ENCODE results near the gene SGTA.
A peak's percentile ranks its signal among the peaks of the same experiment; 100 is the strongest.

SGTA gene

DNA sequence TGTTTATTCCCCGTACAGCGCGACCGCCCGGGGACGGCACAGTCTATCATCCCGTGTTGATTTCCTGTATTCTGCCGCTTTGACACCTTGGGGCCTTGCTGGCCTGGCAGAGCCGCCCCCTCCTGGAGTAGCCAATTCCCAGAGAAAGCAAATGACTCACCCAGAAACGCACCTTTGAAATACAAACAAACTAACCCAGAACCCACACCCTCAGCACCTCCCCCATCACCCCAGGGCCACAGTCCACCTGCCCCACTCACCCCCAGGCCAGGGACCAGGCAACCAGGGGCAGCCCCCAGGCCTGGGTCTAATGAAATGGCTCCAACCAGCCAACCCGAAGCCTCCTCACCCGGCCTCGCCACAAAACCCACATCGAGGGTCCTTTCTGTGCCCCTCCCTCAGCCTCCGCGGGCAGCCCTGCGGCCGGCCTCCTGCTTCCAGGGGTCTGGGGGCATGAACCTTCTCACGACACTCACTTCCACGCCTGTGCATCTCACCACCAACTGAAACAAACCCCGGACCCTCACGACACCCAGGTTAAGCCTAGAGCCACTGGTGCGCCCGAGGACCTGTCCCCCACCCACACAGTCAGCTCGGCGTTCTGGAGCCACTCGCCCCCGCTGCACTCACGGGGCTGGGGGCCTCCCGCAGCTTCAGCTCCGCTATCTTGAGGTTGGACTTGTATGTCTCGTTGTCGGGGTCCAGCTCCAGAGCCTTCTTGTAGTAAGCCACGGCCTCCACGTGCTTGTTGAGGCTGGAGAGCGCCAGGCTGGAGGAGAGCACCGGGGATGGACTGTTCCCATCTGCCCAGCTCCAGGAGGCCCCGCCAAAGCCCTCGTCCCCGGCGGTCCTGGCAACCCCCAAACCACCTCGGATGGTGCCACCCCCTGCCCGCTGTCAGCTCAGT, 20.9 kb downstream of the SGTA start:
- peaks cover 7 to 92% (median 77%) of the 10 kb centered on the region in 11 experiments; a peak in 21 of 22 replicates for H4K20me1 ChIP-seq
- no peak overlapping the region for H3K4me3 ChIP-seq
- peaks cover 84 to 100% (median 98%) of the 10 kb centered on the region in 11 experiments for H3K36me3 ChIP-seq

DNA sequence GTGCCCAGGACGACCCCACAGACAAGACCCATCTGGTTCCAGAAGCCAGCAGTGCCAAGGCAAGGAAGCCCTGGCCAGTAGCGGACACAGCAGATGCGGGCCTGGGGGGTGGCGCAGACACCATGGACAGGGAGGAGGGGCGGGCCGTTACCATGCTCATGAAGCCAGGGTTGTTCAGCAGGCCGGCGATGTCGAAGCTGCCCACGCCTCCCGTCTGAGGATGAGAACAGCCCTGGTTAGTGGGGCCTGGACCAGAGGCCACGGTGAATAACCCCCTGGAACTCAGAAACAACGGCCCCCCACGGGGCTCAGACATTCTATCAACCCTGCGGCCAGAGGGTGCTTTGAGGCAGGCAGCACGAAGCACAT, 21.8 kb downstream of the SGTA start:
- H4K20me1 ChIP-seq: peaks cover 7 to 92% (median 81%) of the 10 kb centered on the region in 11 experiments; a peak in 21 of 22 replicates
- TF ChIP-seq Cebpa-rat (IDR thresholded peaks at IDR 0.05): no peak
- H3K36me3 ChIP-seq: peaks cover 84 to 100% (median 98%) of the 10 kb centered on the region in 11 experiments

More for the DNA sequence above, 20.9 kb downstream of the SGTA start:
- no peaks in the 10 kb centered on the region for H3K9me3 ChIP-seq (replicated peaks in 1 of 11)
- peaks cover 13 to 38% (median 33%) of the 10 kb centered on the region in 10 experiments for H3K4me1 ChIP-seq
- no peak overlapping the region for H3K4me2 ChIP-seq
- 0 out of 22 replicates have a peak overlapping the region, but pooled peaks of 1 of the 11 experiments have one; percentile 15 for H3K27ac ChIP-seq
- H3K27me3 ChIP-seq: no peaks in the 10 kb centered on the region
- no peak for TF ChIP-seq Cebpa-rat (IDR thresholded peaks at IDR 0.05)
- H3K9ac ChIP-seq: 0 out of 22 replicates have a peak overlapping the region, but pooled peaks of 1 of the 11 experiments have one; percentile 38

DNA sequence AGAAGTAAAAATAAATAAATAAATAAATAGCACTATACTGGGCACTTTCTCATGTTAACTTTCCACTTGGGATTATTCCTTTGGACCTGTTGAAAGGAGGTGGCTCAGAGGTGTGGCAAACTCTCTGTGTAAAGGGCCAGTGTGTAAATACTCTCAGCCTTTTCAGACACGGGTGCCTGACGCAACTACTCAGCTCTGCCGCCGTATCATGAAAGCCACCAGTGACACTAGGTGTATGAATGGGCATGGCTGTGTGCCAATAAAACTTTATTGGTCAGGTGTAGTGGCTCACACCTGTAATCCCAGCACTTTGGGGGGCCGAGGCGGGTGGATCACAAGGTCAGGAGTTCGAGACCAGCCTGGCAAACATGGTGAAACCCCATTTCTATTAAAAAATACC, 23.1 kb downstream of the SGTA start:
- no peaks in the 10 kb centered on the region for H3K9me3 ChIP-seq (replicated peaks in 1 of 11)
- peaks cover 83 to 100% (median 98%) of the 10 kb centered on the region in 11 experiments for H3K36me3 ChIP-seq
- no peaks in the 10 kb centered on the region for H3K27me3 ChIP-seq
- H3K4me1 ChIP-seq: peaks cover 13 to 57% (median 45%) of the 10 kb centered on the region in 10 experiments
- peak overlapping the region in 1 of 11 experiments; percentile 24; a peak in 1 of 22 replicates for H3K9ac ChIP-seq
- H4K20me1 ChIP-seq: peaks cover 7 to 95% (median 86%) of the 10 kb centered on the region in 11 experiments; a peak in 21 of 22 replicates
- H3K27ac ChIP-seq: no peak overlapping the region
- H3K4me3 ChIP-seq: no peak overlapping the region
- no peak for TF ChIP-seq Cebpa-rat (IDR thresholded peaks at IDR 0.05)
- peak overlapping the region; percentile 28 to 67 (median 58) for H3K4me2 ChIP-seq

More for the DNA sequence above, 21.8 kb downstream of the SGTA start:
- H3K27ac ChIP-seq: no peak overlapping the region
- H3K4me1 ChIP-seq: peaks cover 13 to 46% (median 40%) of the 10 kb centered on the region in 10 experiments
- no peaks in the 10 kb centered on the region for H3K9me3 ChIP-seq (replicated peaks in 1 of 11)
- no peaks in the 10 kb centered on the region for H3K27me3 ChIP-seq
- H3K4me2 ChIP-seq: no peak overlapping the region
- no peak overlapping the region for H3K4me3 ChIP-seq
- H3K9ac ChIP-seq: no peak overlapping the region

DNA sequence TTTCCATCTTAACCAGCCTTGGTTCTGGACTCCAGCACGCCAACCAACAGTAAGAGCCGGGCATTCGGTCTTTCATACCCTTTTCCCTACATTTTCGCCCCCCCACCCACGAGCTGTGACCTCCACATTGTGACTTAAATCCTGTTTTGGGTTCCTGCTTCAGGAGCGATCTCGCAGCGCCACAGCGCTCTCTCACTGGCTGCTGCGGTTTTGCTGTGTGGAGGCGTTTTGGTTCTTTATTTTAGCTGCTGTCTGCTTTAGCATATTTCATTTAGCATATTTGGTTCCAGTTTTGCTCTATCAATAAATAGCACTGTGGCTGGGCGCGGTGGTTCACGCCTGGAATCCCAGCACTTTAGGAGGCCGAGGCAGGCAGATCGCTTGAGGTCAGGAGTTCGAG, 23.7 kb downstream of the SGTA start:
- Histone ChIP-seq H3K4me3 (no peak overlapping the region), H4K20me1 (peaks cover 7 to 94% (median 82%) of the 10 kb centered on the region in 11 experiments; a peak in 21 of 22 replicates), H3K9me3 (replicated peaks in 1 of 11) (no peaks in the 10 kb centered on the region), H3K9ac (peak overlapping the region in 3 of 11 experiments; percentile 4 to 24 (median 17); a peak in 1 of 22 replicates), H3K27me3 (no peaks in the 10 kb centered on the region), H3K27ac (peak overlapping the region in 2 of 11 experiments; percentile 14 to 18; a peak in 1 of 22 replicates), H3K36me3 (peaks cover 83 to 100% (median 98%) of the 10 kb centered on the region in 11 experiments), H3K4me2 (peak overlapping the region; percentile 28 to 67 (median 58)), H3K4me1 (peaks cover 13 to 57% (median 45%) of the 10 kb centered on the region in 10 experiments)
- no peak for TF ChIP-seq Cebpa-rat (IDR thresholded peaks at IDR 0.05)

DNA sequence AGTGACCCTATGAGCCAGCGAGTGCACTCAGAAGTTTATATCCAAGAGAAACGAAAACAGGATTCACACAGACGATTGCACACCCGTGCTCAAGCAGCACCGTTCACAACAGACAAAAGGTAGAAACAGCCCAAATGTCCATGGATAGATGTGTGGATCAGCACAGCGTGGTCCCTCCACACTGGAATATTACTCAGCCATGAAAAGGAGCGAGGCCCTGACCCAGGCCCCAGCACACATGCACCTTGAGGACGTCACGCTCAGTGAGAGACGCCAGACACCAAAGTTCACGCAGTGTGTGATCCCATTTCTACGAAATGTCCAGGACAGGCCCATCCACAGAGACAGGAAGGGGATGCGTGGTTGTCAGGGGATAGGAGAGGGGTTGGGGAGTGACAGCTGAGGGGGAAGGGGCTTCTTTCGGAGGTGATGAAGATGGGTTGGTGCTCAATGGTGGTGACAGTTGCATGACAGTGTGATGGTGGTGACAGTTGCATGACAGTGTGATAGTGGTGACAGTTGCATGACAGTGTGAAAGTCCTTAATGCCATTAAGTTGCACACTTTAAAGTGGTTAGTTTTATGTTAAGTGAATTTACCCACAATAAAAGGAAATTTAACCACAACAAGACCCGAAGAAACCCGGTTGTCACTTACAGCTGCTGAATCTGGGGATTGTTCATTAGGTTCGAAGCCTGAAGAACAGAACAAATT, 24.3 kb downstream of the SGTA start:
- no peak for TF ChIP-seq Cebpa-rat (IDR thresholded peaks at IDR 0.05)
- H4K20me1 ChIP-seq: peaks cover 7 to 99% (median 81%) of the 10 kb centered on the region in 11 experiments; a peak in 21 of 22 replicates
- H3K27ac ChIP-seq: peak overlapping the region in 2 of 11 experiments; percentile 14 to 18; a peak in 1 of 22 replicates
- H3K9ac ChIP-seq: 0 out of 22 replicates have a peak overlapping the region, but pooled peaks of 2 of the 11 experiments have one; percentile 4 to 17
- no peaks in the 10 kb centered on the region for H3K27me3 ChIP-seq
- peaks cover 82 to 100% (median 98%) of the 10 kb centered on the region in 11 experiments for H3K36me3 ChIP-seq
- H3K4me2 ChIP-seq: peak overlapping the region; percentile 28 to 67 (median 58); a peak in 15 of 22 replicates
- H3K4me3 ChIP-seq: no peak overlapping the region
- no peaks in the 10 kb centered on the region for H3K9me3 ChIP-seq (replicated peaks in 1 of 11)
- H3K4me1 ChIP-seq: peaks cover 13 to 57% (median 45%) of the 10 kb centered on the region in 10 experiments

DNA sequence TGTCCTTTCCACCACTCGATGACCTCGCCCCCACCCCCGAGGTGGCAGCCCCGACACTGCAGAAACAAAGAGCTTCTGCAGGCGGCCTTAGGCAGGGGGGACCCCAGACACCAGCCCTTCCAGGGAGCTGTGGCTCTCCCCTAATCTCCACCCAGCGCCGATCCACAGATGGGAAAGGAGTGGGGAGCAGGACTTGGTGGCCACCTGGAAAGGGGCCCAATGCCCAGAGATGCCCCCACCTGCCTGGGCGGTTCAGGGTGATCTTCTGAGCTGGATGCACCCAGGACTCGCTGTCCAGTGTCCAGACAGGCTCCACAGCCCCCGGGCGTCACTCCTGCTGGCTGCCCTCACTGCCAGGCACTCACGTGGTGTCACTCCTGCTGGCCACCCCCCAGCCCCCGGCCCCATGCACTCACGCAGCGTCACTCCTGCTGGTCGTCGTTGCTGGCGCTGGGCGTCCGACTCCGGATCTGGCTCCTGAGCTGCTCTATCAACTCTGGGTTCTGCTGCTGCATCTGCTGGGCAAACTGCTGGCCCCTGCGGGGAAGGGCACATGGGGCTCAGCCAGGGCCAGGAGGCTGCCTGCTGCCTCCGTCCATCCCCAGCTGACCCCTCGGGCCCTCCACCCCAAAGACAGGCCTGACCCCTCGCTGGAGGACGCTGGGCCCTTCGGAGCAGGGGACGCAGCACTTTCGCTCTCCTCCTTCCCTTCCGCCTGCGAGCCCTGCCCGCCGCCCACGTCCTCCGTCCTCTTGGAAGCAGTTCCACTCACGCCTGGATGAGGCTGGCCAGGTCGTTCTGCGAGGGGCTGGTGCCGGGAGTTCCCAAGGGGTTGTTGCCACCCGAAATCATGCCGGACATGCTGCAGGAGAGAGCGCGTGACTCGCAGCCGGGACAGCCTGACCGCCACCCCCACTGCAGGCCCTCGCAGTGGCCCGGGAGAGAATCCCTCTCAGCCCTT, 25.9 kb downstream of the SGTA start:
- H3K9ac ChIP-seq: peak overlapping the region in 7 of 11 experiments; percentile 1 to 75 (median 51); a peak in 12 of 22 replicates
- H3K4me2 ChIP-seq: peak overlapping the region in 8 of 11 experiments; percentile 37 to 97 (median 84); a peak in 15 of 22 replicates
- H4K20me1 ChIP-seq: peaks cover 7 to 95% (median 67%) of the 10 kb centered on the region in 11 experiments; a peak in 21 of 22 replicates
- H3K36me3 ChIP-seq: peaks cover 72 to 100% (median 93%) of the 10 kb centered on the region in 11 experiments
- no peaks in the 10 kb centered on the region for H3K9me3 ChIP-seq (replicated peaks in 1 of 11)
- H3K4me1 ChIP-seq: peaks cover 13 to 57% (median 45%) of the 10 kb centered on the region in 10 experiments
- H3K27me3 ChIP-seq: no peaks in the 10 kb centered on the region
- peak overlapping the region in 3 of 10 experiments; percentile 21 to 39 (median 26); a peak in 4 of 20 replicates for H3K4me3 ChIP-seq
- no peak for TF ChIP-seq Cebpa-rat (IDR thresholded peaks at IDR 0.05)
- peak overlapping the region in 3 of 11 experiments; percentile 38 to 49 (median 48); a peak in 4 of 22 replicates for H3K27ac ChIP-seq

DNA sequence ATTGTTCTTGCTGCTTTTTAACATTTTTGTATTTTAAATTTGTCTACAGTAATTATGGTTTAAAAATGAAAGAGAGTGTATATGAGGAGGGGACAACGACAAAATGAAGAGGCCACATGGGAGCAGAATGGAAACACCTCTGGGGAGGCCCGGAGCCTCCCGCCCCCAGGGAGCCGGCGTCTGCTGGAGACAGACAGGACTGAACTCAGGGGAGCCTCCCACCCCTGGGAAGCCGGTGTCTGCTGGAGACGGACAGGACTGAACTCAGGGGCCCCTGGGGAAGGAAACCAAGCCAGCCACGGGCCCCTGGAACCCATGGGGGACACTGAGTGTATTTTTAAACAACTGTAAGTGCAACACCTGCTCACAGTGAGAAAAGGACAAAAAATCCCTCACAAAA, 26.6 kb downstream of the SGTA start:
- H3K27me3 ChIP-seq: no peaks in the 10 kb centered on the region
- H3K4me2 ChIP-seq: peak overlapping the region in 8 of 11 experiments; percentile 37 to 97 (median 84); a peak in 15 of 22 replicates
- peaks cover 65 to 95% (median 85%) of the 10 kb centered on the region in 11 experiments for H3K36me3 ChIP-seq
- no peaks in the 10 kb centered on the region for H3K9me3 ChIP-seq (replicated peaks in 1 of 11)
- TF ChIP-seq Cebpa-rat (IDR thresholded peaks at IDR 0.05): no peak
- H3K4me3 ChIP-seq: peak overlapping the region in 3 of 10 experiments; percentile 21 to 39 (median 26); a peak in 2 of 20 replicates
- H3K4me1 ChIP-seq: peaks cover 13 to 58% (median 45%) of the 10 kb centered on the region in 10 experiments
- H4K20me1 ChIP-seq: peaks cover 7 to 88% (median 61%) of the 10 kb centered on the region in 11 experiments; a peak in 21 of 22 replicates
- peak overlapping the region in 3 of 11 experiments; percentile 38 to 49 (median 48); a peak in 4 of 22 replicates for H3K27ac ChIP-seq
- peak overlapping the region in 7 of 11 experiments; percentile 1 to 75 (median 51); a peak in 11 of 22 replicates for H3K9ac ChIP-seq

Data from BLaER1 treated with 17β-estradiol and CSF1 and Interleukin-3, amounts not matched to agents 10 nM and 100 nM (cell line).